Bronchial epithelial cell (primary cell): ENCODE results near the gene ZDHHC18. TPM values are rescaled to one million over a fixed set of nuclear protein-coding genes. Genes with fewer than 3 reads are reported as not detected.
"Not testable (repeated sequence)": the region's sequence is repeated elsewhere in the genome, so short reads cannot be mapped to it uniquely, and the experiment has no call there.

Experiments
- DNase-seq: peaks from one replicate; pipeline ENCODE4 v3.0.0-alpha.2; 2010; ENCODE audit warnings: low read depth
- FAIRE-seq: peaks from 2 replicates; lab custom pipeline; 2011; peaks lifted over from hg19 to GRCh38; lab: Jason Lieb, UNC
- H3K27me3 ChIP-seq: 2 replicates; pipeline ENCODE4 v1.5.1; 2011; ENCODE audit warnings: low read length; ENCODE audit not compliant: control insufficient read depth, insufficient read depth
- H3K36me3 ChIP-seq: 2 replicates; pipeline ENCODE4 v1.5.1; 2011; ENCODE audit warnings: low read length; ENCODE audit not compliant: control insufficient read depth, insufficient read depth
- H3K4me3 ChIP-seq: 2 replicates; pipeline ENCODE4 v1.5.1; 2011; ENCODE audit warnings: mild to moderate bottlenecking, low read depth, low read length, control low read depth
- total RNA-seq: library from RNA; depleted of rRNA; stranded (reverse); fragments of >200 nt; gene quantifications from 2 replicates; pipeline ENCODE4 v1.2.1, GENCODE V29; 2014
- TF ChIP-seq, protein P1 (sequence below): IDR thresholded peaks from 2 replicates; pipeline ENCODE4 v1.5.1; 2011; ENCODE audit warnings: mild to moderate bottlenecking, moderate library complexity, low read length, control low read depth, inconsistent platforms; ENCODE audit not compliant: insufficient read depth, severe bottlenecking

ZDHHC18 gene
- total RNA-seq, 1 donor from 2014 or later = 5.0 TPM

DNA sequence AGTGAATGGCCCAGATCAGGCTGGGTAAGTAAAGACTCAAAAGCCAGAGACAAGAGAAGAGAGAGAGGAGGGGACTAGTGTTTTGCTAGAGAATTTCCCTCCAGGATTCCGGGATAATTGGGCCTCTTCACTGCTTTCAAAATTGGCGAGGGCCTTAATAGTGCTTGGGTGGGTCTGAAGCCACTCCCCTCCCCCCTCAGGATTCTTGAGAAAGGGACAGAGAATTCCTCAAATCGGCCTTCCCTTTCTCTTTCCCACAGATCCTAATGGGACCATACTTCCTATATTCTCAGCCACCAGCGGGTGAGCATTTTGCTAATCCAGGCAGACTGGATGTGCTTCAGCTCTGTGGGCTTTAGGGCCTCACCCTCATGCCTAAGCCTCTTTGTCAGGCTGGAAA, 48.4 kb downstream of the ZDHHC18 start:
- TF ChIP-seq, protein P1, sequence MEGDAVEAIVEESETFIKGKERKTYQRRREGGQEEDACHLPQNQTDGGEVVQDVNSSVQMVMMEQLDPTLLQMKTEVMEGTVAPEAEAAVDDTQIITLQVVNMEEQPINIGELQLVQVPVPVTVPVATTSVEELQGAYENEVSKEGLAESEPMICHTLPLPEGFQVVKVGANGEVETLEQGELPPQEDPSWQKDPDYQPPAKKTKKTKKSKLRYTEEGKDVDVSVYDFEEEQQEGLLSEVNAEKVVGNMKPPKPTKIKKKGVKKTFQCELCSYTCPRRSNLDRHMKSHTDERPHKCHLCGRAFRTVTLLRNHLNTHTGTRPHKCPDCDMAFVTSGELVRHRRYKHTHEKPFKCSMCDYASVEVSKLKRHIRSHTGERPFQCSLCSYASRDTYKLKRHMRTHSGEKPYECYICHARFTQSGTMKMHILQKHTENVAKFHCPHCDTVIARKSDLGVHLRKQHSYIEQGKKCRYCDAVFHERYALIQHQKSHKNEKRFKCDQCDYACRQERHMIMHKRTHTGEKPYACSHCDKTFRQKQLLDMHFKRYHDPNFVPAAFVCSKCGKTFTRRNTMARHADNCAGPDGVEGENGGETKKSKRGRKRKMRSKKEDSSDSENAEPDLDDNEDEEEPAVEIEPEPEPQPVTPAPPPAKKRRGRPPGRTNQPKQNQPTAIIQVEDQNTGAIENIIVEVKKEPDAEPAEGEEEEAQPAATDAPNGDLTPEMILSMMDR = no peak
- FAIRE-seq = no peak

DNA sequence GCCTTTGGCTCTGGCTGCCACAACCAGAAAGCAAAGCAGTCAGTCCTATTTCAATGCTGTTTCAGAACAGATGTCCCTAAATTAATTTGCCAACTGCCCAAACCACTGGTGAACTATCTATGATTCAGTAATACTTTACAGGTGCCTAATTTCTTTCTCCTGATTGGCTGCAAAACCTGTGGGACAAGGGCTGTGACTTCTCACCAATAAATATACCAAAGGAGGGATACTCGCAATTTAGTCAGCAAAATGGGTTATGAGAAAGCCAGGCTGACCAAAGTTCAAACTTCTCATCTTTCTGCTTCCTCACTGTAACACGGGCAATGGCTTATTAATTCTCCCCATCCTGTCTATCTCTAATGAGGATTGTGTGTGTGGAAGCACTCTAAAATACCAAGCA, 50.8 kb downstream of the ZDHHC18 start:
- H3K36me3 ChIP-seq = peaks cover 4% of the 10 kb centered on the region
- FAIRE-seq = no peak
- no peak overlapping the region for H3K4me3 ChIP-seq
- H3K27me3 ChIP-seq = no peaks in the 10 kb centered on the region
- TF ChIP-seq, protein P1 = no peak
- DNase-seq = no peak

More for the DNA sequence above, 48.4 kb downstream of the ZDHHC18 start:
- no peak for DNase-seq
- H3K4me3 ChIP-seq = no peak overlapping the region
- peaks cover 4% of the 10 kb centered on the region for H3K36me3 ChIP-seq
- H3K27me3 ChIP-seq = no peaks in the 10 kb centered on the region

DNA sequence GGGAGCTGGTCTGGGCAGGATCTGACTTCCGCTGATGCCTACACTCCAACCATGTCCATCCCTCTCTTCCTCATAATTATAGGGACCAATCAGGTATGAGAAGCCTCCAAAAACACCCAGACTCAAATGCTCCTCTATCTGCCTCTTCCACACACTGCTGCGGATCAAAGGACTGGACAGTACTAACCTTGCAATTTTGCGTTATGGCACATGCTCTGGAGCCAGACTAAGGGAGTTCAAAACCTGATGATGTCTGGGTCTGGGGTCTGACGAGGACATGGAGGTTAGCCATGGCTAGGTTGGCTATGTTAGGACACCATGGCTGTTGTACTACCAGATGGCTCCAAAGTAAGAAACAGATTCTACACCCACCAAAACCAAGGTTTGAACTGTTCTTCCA, 53.3 kb downstream of the ZDHHC18 start:
- DNase-seq = no peak
- H3K36me3 ChIP-seq = peaks cover 19% of the 10 kb centered on the region
- no peak for FAIRE-seq
- H3K27me3 ChIP-seq = no peaks in the 10 kb centered on the region
- H3K4me3 ChIP-seq = no peak overlapping the region
- TF ChIP-seq, protein P1 = no peak

DNA sequence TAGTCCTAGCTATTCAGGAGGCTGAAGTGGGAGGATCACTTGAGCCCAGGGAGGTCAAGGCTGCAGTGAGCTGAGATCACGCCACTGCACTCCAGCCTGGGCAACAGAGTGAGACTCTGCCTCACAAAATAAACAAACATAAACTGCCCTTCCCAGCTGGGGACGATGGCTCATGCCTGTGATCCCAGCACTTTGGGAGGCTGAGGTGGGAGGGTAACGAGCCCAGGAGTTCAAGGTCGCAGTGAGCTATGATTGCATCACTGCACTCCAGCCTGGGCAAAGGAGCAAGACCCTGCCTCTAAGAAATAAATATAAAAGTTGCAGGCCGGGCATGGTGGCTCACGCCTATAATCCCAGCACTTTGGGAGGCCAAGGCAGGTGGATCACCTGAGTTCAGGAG, 55.1 kb downstream of the ZDHHC18 start:
- FAIRE-seq, DNase-seq: not testable (repeated sequence)
- peaks cover 25% of the 10 kb centered on the region for H3K36me3 ChIP-seq

DNA sequence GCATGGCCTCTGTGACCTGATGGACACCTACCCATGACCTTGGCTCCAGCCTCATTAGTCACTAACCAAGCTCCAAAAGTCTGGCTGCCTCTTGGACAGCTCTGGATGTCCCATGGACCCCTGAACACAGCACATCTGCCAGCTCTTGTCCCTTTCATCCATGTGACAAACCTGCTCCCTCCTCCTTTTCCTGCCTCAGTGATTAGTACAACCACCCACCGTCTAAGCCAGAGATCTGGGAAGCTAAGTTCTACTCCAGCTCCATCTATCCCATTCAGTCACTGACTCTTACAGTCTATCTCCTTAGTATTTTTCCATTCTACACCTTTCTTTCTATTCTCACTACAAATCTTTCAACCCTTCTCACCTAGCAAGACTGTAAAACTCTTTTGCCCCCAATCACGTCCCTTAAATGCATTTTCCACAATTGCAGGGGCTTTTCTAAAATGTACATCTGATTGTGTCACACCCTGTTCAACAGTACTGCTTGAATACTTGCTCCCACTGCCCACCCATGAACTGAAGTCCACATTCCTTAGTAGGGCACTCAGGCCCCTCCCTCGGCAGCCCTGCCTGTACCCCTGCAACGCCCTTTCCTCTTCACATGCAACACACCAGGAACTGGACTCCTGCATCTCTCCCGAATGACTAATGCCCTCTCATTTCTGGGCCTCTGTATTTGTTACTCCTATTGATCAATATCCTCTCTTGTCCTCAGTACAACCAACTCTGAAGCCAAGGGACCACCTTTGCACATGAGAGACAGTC, 56.4 kb downstream of the ZDHHC18 start:
- FAIRE-seq (no peak), DNase-seq (no peak)
- no peaks in the 10 kb centered on the region for H3K27me3 ChIP-seq
- H3K36me3 ChIP-seq = peaks cover 25% of the 10 kb centered on the region
- no peak overlapping the region for H3K4me3 ChIP-seq
- TF ChIP-seq, protein P1 = no peak

More for the DNA sequence above, 55.1 kb downstream of the ZDHHC18 start:
- not testable (repeated sequence) for H3K4me3 ChIP-seq, H3K27me3 ChIP-seq

DNA sequence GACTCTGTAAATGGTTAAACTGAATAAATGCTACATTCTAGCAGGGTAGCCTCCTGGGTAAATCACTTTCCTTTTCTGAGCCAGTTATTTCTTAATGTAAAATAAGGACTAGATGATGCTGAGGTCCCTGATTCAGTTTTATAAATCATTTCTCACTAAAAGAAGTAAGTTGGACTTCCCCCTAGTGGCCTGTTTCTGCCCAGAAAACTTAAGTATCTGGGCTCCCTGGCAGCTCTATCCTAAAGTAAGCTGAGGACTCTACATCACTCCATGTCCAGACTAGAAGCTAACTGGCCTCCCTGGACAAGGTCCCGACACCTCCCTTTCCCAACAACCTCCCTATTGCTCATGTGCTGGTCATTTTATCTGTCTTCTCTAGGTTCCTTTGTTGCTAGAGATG, 60.6 kb downstream of the ZDHHC18 start:
- DNase-seq = peak; percentile 41
- no peak overlapping the region for H3K4me3 ChIP-seq
- no peak for FAIRE-seq
- peaks cover 30% of the 10 kb centered on the region for H3K36me3 ChIP-seq
- no peaks in the 10 kb centered on the region for H3K27me3 ChIP-seq
- TF ChIP-seq, protein P1 = peak; percentile 59
